Measurements from ENCODE around the gene CPVL. TPM values are rescaled to one million over a fixed set of nuclear protein-coding genes. Genes with fewer than 3 reads are reported as not detected.

Gene CPVL
- total and polyA plus RNA-seq, 2 of the 8 experiments (the other 6 are each of a cell fraction or from before 2014, with no cell fraction given), result 40.0 to 55.0 TPM

GRCh38 chr7:28957751-28958234 lies 188.5 kb downstream of the CPVL start (continued):
- TF ChIP-seq TAF1 (IDR thresholded peaks at IDR 0.05; ENCODE audit: low read depth, low read length), result 0 out of 2 replicates have a peak, but pooled peaks have one; percentile 5
- TF ChIP-seq POLR2A (IDR thresholded peaks at IDR 0.05; ENCODE audit: control extremely low read depth in 1 of 2, low read depth in 2 of 2, low read length in 2 of 2), result peak in 1 of 2 experiments; percentile 38; a peak in 1 of 3 replicates
- no peak for TF ChIP-seq BRCA1 (IDR thresholded peaks at IDR 0.05; ENCODE audit: low read depth, low read length)
- no peak for TF ChIP-seq YY1 (IDR thresholded peaks at IDR 0.05; ENCODE audit: low read depth, low read length)
- TF ChIP-seq NRF1 (IDR thresholded peaks at IDR 0.05; ENCODE audit: low read depth, low read length), result no peak
- TF ChIP-seq SAP30 (IDR thresholded peaks at IDR 0.05; ENCODE audit: insufficient read depth, insufficient replicate concordance, low read length), result no peak
- no peak for TF ChIP-seq SRF (IDR thresholded peaks at IDR 0.05; ENCODE audit: low read depth, low read length)
- no peak for TF ChIP-seq HDAC2 (IDR thresholded peaks at IDR 0.05; ENCODE audit: borderline replicate concordance in 1 of 2, low read depth in 2 of 2, low read length in 2 of 2)
- no peak for TF ChIP-seq POLR2AphosphoS5 (IDR thresholded peaks at IDR 0.05; ENCODE audit: low read depth, low read length)
- TF ChIP-seq CHD7 (IDR thresholded peaks at IDR 0.05; ENCODE audit: insufficient replicate concordance, low read length), result no peak
- TF ChIP-seq CHD1 (IDR thresholded peaks at IDR 0.05; ENCODE audit: low read depth, low read length), result no peak
- no peak for TF ChIP-seq SIN3A (conservative IDR thresholded peaks at IDR 0.05 in 1 of 2, IDR thresholded peaks at IDR 0.05 in 1 of 2; ENCODE audit: low read depth in 1 of 2, low read length in 2 of 2)

Data from H1 (cell line).